T-helper 1 cell treated with Interleukin-12 subunit alpha and Interleukin-12 subunit beta and Interleukin-4 antibody, amounts not matched to agents 30 μg/mL and 1 μg/mL, for 36 hours (primary cell): ENCODE data around the gene SIPA1L2.
A peak's percentile ranks its signal among the peaks of the same experiment; 100 is the strongest.
"Not testable (repeated sequence)": the region's sequence is repeated elsewhere in the genome, so short reads cannot be mapped to it uniquely, and the experiment has no call there.

Experiments
- H3K27ac Mint-ChIP-seq: one replicate; pipeline ENCODE4 v1.8.0; 2021; ENCODE audit warnings: mild to moderate bottlenecking, mixed read lengths
- H3K27me3 Mint-ChIP-seq: one replicate; pipeline ENCODE4 v1.8.0; 2021; ENCODE audit warnings: low read depth, mixed read lengths
- H3K36me3 Mint-ChIP-seq: one replicate; pipeline ENCODE4 v1.8.0; 2021; ENCODE audit warnings: low read depth, mixed read lengths
- H3K4me1 Mint-ChIP-seq: one replicate; pipeline ENCODE4 v1.8.0; 2021; ENCODE audit warnings: low read depth, mixed read lengths
- H3K4me3 Mint-ChIP-seq: one replicate; pipeline ENCODE4 v1.8.0; 2021; ENCODE audit warnings: mild to moderate bottlenecking, moderate library complexity, mixed read lengths
- H3K9me3 Mint-ChIP-seq: one replicate; pipeline ENCODE4 v1.8.0; 2021; ENCODE audit warnings: mixed read lengths

Gene SIPA1L2

GRCh38 chr1:232613752-232614381 lies 16.1 kb downstream of the SIPA1L2 start:
- Mint-ChIP-seq H3K4me3 (no peak overlapping the region), H3K36me3 (no peaks in the 10 kb centered on the region), H3K4me1 (peaks cover 11% of the 10 kb centered on the region), H3K27me3 (peaks cover 3% of the 10 kb centered on the region), H3K27ac (no peak overlapping the region), H3K9me3 (no peaks in the 10 kb centered on the region)

- H3K4me3 Mint-ChIP-seq, H3K27ac Mint-ChIP-seq, H3K36me3 Mint-ChIP-seq, H3K27me3 Mint-ChIP-seq, H3K9me3 Mint-ChIP-seq: not testable (repeated sequence)
- peaks cover 13% of the 10 kb centered on the region for H3K4me1 Mint-ChIP-seq
These were observed 17.1 kb downstream of the SIPA1L2 start for GRCh38 chr1:232612836-232613235.

GRCh38 chr1:232611834-232612233 lies 18.1 kb downstream of the SIPA1L2 start:
- H3K9me3 Mint-ChIP-seq: no peaks in the 10 kb centered on the region
- peaks cover 3% of the 10 kb centered on the region for H3K27me3 Mint-ChIP-seq
- peaks cover 13% of the 10 kb centered on the region for H3K4me1 Mint-ChIP-seq

GRCh38 chr1:232610902-232611745 lies 18.8 kb downstream of the SIPA1L2 start:
- not testable (repeated sequence) for H3K27me3 Mint-ChIP-seq, H3K27ac Mint-ChIP-seq, H3K4me3 Mint-ChIP-seq, H3K36me3 Mint-ChIP-seq, H3K9me3 Mint-ChIP-seq
- peaks cover 13% of the 10 kb centered on the region for H3K4me1 Mint-ChIP-seq

More at GRCh38 chr1:232611834-232612233, 18.1 kb downstream of the SIPA1L2 start:
- no peak overlapping the region for H3K4me3 Mint-ChIP-seq
- no peak overlapping the region for H3K27ac Mint-ChIP-seq
- H3K36me3 Mint-ChIP-seq: no peaks in the 10 kb centered on the region

- H3K9me3 Mint-ChIP-seq: no peaks in the 10 kb centered on the region
- peaks cover 3% of the 10 kb centered on the region for H3K27me3 Mint-ChIP-seq
- no peak overlapping the region for H3K4me3 Mint-ChIP-seq
- H3K27ac Mint-ChIP-seq: no peak overlapping the region
- H3K36me3 Mint-ChIP-seq: no peaks in the 10 kb centered on the region
- H3K4me1 Mint-ChIP-seq: peaks cover 13% of the 10 kb centered on the region
These were observed 19.6 kb downstream of the SIPA1L2 start for GRCh38 chr1:232610192-232610901.

- Mint-ChIP-seq H3K36me3 (peaks cover 5% of the 10 kb centered on the region), H3K4me3 (no peak overlapping the region), H3K9me3 (no peaks in the 10 kb centered on the region), H3K27me3 (no peaks in the 10 kb centered on the region), H3K27ac (no peak overlapping the region), H3K4me1 (peaks cover 11% of the 10 kb centered on the region)
These were observed 21.5 kb downstream of the SIPA1L2 start for GRCh38 chr1:232608427-232608826.

- Mint-ChIP-seq H3K27ac (no peak overlapping the region), H3K27me3 (no peaks in the 10 kb centered on the region)
These were observed 27.3 kb downstream of the SIPA1L2 start for GRCh38 chr1:232602622-232603021.

GRCh38 chr1:232600424-232601258 lies 29.3 kb downstream of the SIPA1L2 start:
- peaks cover 5% of the 10 kb centered on the region for H3K36me3 Mint-ChIP-seq
- H3K4me1 Mint-ChIP-seq: peaks cover 39% of the 10 kb centered on the region
- no peak overlapping the region for H3K4me3 Mint-ChIP-seq

More at GRCh38 chr1:232602622-232603021, 27.3 kb downstream of the SIPA1L2 start:
- Mint-ChIP-seq H3K9me3 (no peaks in the 10 kb centered on the region), H3K4me1 (peaks cover 31% of the 10 kb centered on the region), H3K36me3 (peaks cover 5% of the 10 kb centered on the region), H3K4me3 (no peak overlapping the region)

GRCh38 chr1:232599178-232600041 lies 30.5 kb downstream of the SIPA1L2 start:
- peaks cover 4% of the 10 kb centered on the region for H3K36me3 Mint-ChIP-seq
- peaks cover 40% of the 10 kb centered on the region for H3K4me1 Mint-ChIP-seq
- no peak overlapping the region for H3K4me3 Mint-ChIP-seq
- H3K27me3 Mint-ChIP-seq: no peaks in the 10 kb centered on the region
- no peaks in the 10 kb centered on the region for H3K9me3 Mint-ChIP-seq
- H3K27ac Mint-ChIP-seq: peak overlapping the region; percentile 52

More at GRCh38 chr1:232600424-232601258, 29.3 kb downstream of the SIPA1L2 start:
- no peaks in the 10 kb centered on the region for H3K27me3 Mint-ChIP-seq
- H3K9me3 Mint-ChIP-seq: no peaks in the 10 kb centered on the region
- H3K27ac Mint-ChIP-seq: no peak overlapping the region

GRCh38 chr1:232598837-232599177 lies 31.1 kb downstream of the SIPA1L2 start:
- peaks cover 37% of the 10 kb centered on the region for H3K4me1 Mint-ChIP-seq
- H3K27ac Mint-ChIP-seq: no peak overlapping the region
- no peak overlapping the region for H3K4me3 Mint-ChIP-seq
- no peaks in the 10 kb centered on the region for H3K27me3 Mint-ChIP-seq
- no peaks in the 10 kb centered on the region for H3K36me3 Mint-ChIP-seq
- no peaks in the 10 kb centered on the region for H3K9me3 Mint-ChIP-seq

GRCh38 chr1:232598133-232598532 lies 31.8 kb downstream of the SIPA1L2 start:
- no peak overlapping the region for H3K4me3 Mint-ChIP-seq
- H3K27me3 Mint-ChIP-seq: no peaks in the 10 kb centered on the region
- H3K4me1 Mint-ChIP-seq: peaks cover 37% of the 10 kb centered on the region
- no peaks in the 10 kb centered on the region for H3K36me3 Mint-ChIP-seq
- peak overlapping the region; percentile 15 for H3K27ac Mint-ChIP-seq
- H3K9me3 Mint-ChIP-seq: no peaks in the 10 kb centered on the region

GRCh38 chr1:232597721-232598120 lies 32.2 kb downstream of the SIPA1L2 start:
- Mint-ChIP-seq H3K27me3 (no peaks in the 10 kb centered on the region), H3K4me3 (no peak overlapping the region), H3K36me3 (no peaks in the 10 kb centered on the region), H3K4me1 (peaks cover 37% of the 10 kb centered on the region), H3K9me3 (no peaks in the 10 kb centered on the region), H3K27ac (peak overlapping the region; percentile 15)

- H3K36me3 Mint-ChIP-seq: no peaks in the 10 kb centered on the region
- H3K4me1 Mint-ChIP-seq: peaks cover 37% of the 10 kb centered on the region
- peak overlapping the region; percentile 63 for H3K27ac Mint-ChIP-seq
- H3K9me3 Mint-ChIP-seq: no peaks in the 10 kb centered on the region
- H3K4me3 Mint-ChIP-seq: no peak overlapping the region
- H3K27me3 Mint-ChIP-seq: no peaks in the 10 kb centered on the region
These were observed 33.1 kb downstream of the SIPA1L2 start for GRCh38 chr1:232596666-232597303.
